AG09319 (cell line): ENCODE results near the gene PCDHGB6.
"Not testable (repeated sequence)": the region's sequence is repeated elsewhere in the genome, so short reads cannot be mapped to it uniquely, and the experiment has no call there.

Experiments
- DNase-seq: peaks from one replicate; pipeline ENCODE4 v3.0.0-alpha.2; 2010; ENCODE audit warnings: low read depth; ENCODE audit errors: extremely low read depth
- TF ChIP-seq, protein P1 (sequence below): IDR thresholded peaks from 2 replicates; pipeline ENCODE4 v1.5.1; 2011; ENCODE audit warnings: low read depth, mild to moderate bottlenecking, inconsistent platforms, low read length, moderate library complexity

PCDHGB6 gene

DNA sequence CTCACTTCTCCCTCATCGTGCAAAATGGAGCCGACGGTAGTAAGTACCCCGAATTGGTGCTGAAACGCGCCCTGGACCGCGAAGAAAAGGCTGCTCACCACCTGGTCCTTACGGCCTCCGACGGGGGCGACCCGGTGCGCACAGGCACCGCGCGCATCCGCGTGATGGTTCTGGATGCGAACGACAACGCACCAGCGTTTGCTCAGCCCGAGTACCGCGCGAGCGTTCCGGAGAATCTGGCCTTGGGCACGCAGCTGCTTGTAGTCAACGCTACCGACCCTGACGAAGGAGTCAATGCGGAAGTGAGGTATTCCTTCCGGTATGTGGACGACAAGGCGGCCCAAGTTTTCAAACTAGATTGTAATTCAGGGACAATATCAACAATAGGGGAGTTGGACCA, 23.5 kb downstream of the PCDHGB6 start:
- no peak for DNase-seq
- TF ChIP-seq, protein P1, sequence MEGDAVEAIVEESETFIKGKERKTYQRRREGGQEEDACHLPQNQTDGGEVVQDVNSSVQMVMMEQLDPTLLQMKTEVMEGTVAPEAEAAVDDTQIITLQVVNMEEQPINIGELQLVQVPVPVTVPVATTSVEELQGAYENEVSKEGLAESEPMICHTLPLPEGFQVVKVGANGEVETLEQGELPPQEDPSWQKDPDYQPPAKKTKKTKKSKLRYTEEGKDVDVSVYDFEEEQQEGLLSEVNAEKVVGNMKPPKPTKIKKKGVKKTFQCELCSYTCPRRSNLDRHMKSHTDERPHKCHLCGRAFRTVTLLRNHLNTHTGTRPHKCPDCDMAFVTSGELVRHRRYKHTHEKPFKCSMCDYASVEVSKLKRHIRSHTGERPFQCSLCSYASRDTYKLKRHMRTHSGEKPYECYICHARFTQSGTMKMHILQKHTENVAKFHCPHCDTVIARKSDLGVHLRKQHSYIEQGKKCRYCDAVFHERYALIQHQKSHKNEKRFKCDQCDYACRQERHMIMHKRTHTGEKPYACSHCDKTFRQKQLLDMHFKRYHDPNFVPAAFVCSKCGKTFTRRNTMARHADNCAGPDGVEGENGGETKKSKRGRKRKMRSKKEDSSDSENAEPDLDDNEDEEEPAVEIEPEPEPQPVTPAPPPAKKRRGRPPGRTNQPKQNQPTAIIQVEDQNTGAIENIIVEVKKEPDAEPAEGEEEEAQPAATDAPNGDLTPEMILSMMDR, result no peak

DNA sequence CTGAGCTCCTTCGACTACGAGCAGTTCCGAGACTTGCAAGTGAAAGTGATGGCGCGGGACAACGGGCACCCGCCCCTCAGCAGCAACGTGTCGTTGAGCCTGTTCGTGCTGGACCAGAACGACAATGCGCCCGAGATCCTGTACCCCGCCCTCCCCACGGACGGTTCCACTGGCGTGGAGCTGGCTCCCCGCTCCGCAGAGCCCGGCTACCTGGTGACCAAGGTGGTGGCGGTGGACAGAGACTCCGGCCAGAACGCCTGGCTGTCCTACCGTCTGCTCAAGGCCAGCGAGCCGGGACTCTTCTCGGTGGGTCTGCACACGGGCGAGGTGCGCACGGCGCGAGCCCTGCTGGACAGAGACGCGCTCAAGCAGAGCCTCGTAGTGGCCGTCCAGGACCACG, 24.5 kb downstream of the PCDHGB6 start:
- DNase-seq, result not testable (repeated sequence)

DNA sequence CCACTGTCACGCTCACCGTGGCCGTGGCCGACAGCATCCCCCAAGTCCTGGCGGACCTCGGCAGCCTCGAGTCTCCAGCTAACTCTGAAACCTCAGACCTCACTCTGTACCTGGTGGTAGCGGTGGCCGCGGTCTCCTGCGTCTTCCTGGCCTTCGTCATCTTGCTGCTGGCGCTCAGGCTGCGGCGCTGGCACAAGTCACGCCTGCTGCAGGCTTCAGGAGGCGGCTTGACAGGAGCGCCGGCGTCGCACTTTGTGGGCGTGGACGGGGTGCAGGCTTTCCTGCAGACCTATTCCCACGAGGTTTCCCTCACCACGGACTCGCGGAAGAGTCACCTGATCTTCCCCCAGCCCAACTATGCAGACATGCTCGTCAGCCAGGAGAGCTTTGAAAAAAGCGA, 24.9 kb downstream of the PCDHGB6 start:
- not testable (repeated sequence) for DNase-seq

DNA sequence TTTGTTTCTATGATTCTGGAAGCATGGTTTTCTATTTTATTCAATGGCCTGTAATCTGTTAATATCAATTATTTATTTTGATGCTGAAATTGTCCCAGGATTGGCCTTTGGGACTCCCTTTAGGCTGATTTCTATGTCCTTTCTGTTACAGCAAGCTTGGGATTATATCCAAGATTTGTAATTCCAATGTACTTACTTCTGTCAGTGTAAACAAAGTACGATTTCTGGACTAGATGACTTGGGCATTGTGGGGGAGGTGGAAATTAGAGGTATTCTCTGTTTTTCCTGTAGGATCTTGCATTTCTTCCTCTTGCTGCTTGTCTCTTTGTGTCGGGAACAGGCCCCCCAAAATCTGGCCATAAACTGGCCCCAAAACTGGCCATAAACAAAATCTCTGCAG, 26.2 kb downstream of the PCDHGB6 start:
- DNase-seq, result no peak
- TF ChIP-seq, protein P1, result no peak

DNA sequence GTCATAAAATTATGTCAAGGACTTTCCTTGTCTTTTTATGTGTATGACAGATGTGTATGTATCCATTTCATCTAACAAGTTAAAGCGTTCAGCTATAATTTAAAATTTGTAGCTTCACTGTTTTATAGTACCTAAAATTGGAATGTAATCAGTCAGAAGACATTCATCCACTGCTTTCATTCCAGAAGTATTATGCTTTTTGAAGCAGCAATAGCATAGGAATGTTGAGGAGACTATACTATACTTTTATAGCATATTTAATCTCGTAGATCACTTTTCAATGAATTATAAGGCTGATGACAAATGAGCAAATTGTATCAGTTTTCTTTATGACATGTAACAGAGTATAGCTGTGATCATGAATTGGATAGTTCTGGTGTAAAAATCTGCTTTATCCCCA, 29.4 kb downstream of the PCDHGB6 start:
- DNase-seq, result no peak
- TF ChIP-seq, protein P1, result no peak

DNA sequence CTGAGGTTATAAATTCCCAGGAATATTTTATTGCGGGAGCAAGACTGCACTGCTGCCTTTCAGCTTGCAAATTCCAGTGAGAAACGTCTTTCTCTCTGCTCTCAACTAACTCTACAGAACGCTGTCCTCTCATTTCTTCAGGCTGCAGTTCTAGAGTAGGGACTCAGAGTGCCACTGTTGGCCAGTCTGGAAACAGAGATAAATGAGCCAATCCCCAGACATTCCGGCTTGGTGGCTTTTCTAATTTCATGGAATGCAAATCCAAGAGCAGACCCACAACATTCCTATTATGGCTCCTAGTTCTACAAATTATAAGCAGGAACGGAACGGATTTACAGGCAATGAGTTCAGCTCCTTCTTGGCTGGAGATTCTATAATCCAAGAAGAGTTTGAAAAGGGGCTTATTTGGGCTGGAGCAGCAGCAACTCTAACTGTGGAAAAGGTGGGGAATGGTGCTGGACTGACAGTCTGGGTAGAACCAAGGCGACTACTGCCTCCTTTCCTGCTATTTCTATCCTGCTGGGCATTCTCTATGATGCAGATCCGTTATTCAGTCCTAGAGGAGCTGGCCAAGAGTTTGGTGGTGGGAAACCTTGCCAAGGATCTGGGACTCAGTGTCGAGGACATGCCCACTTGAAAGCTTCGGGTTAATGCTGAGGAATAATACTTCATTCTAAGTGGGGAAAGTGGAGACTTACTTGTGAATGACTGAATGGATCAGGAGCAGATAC, 31.8 kb downstream of the PCDHGB6 start:
- no peak for DNase-seq
- TF ChIP-seq, protein P1, result no peak

DNA sequence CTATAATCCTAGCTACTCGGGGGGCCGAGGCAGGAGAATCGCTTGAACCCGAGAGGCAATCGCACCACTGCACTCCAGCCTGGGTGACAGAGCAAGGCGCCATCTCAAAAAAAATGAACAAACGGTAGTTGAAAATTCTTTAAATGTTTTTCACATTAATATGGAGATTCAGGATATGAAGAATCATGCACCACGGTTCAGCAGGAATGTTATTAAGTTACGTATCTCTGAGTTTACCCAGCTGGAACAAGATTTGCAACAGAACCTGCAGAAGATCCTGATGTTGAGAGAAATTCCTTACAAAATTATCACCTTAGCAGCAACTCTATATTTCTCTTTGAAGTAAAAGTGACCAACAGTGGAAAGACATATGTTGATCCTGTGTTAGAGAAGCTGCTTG, 32.5 kb downstream of the PCDHGB6 start:
- DNase-seq, result no peak
- TF ChIP-seq, protein P1, result no peak

DNA sequence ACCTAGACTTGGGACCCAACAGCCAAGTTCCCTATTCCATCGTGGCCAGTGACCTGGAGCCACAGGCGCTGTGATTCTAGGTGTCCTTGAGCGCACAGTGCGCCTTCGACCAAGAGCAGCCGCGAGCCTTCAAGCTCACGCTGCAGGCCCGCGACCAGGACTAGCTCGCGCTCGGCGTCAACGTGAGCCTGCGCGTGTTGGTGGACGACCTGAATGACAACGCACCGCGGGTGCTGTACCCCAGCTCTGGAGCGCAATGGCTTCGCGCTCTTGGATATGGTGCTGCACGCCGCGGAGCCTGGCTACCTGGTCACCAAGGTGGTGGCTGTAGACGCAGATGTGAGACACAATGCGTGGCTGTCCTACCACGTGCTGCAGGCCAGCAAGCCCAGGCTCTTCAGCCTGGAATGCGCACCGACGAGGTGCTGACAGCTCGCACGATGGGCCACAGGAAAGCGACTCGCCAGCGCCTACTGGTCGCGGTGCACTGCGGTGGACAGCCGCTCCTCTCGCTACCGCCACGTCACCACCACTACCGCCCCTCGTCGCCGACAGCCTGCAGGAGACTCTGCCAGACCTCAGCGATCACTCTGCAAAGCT, 33.9 kb downstream of the PCDHGB6 start:
- no peak for DNase-seq
- TF ChIP-seq, protein P1, result no peak
